GM12878 (cell line): ENCODE results near the gene WWTR1. TPM values are rescaled to one million over a fixed set of nuclear protein-coding genes. Genes with fewer than 3 reads are reported as not detected.

Source experiments
- ATAC-seq: fragments of 200-7000 bp; cut with Tn5 transposase; 3 replicates; pipeline ENCODE4 v1.9.1; 2020; ENCODE audit warnings: mild to moderate bottlenecking, moderate library complexity
- BruUV-seq: library from RNA; stranded (reverse); fragments of 400-500 nt; replicated peaks from 2 replicates; lab custom pipeline; 2021; lab: Mats Ljungman, UMichigan
- CTCF ChIA-PET: fragments of 300-600 bp; sonication (Branson Sonifier 250); formaldehyde crosslinking; extraction: SDS; loops from one replicate; lab custom pipeline; 2021; ENCODE audit warnings: inconsistent platforms; lab: Yijun Ruan, JAX
- POLR2A ChIA-PET: fragments of 350-600 bp; formaldehyde crosslinking; extraction: SDS; loops from one replicate; lab custom pipeline; 2021; ENCODE audit warnings: inconsistent platforms; lab: Charles Lee
- RAD21 ChIA-PET: fragments of 300-600 bp; sonication (Branson Sonifier 250); formaldehyde crosslinking; loops from one replicate; lab custom pipeline; 2023; ENCODE audit warnings: antibody characterized with exemption; ENCODE audit not compliant: unreplicated experiment; lab: Charles Lee
- SMC1A ChIA-PET: fragments of 300-600 bp; sonication (Branson Sonifier 250); formaldehyde crosslinking; loops from one replicate; lab custom pipeline; 2023; ENCODE audit not compliant: unreplicated experiment, uncharacterized antibody; lab: Charles Lee
- DNase-seq: peaks from one replicate; pipeline ENCODE4 v3.0.0-alpha.2; 2011; ENCODE audit warnings: low read depth, low spot score
- FAIRE-seq: peaks from 3 replicates; lab custom pipeline; 2011; peaks lifted over from hg19 to GRCh38; lab: Jason Lieb, UNC
- H2AFZ ChIP-seq: 2 replicates; pipeline ENCODE4 v1.6.0; 2011; ENCODE audit warnings: low read depth, low read length, control low read depth; ENCODE audit not compliant: control insufficient read depth
- H3K27ac ChIP-seq: 2 replicates; pipeline ENCODE4 v1.5.1; 2011; ENCODE audit warnings: control low read depth; ENCODE audit not compliant: control insufficient read depth, insufficient read depth
- H3K27me3 ChIP-seq, 2 experiments: replicated peaks in 1 of 2; 2 replicates each; pipeline versions ENCODE4 v1.6.0 to v1.6.1; 2011; ENCODE audit warnings: low read length in 1 of 2; ENCODE audit not compliant: control insufficient read depth in 2 of 2, insufficient read depth in 2 of 2
- H3K36me3 ChIP-seq, 2 experiments: 2 replicates each; pipeline ENCODE4 v1.5.1; 2011; ENCODE audit warnings: low read length in 1 of 2; ENCODE audit not compliant: control insufficient read depth in 2 of 2, insufficient read depth in 2 of 2
- H3K4me1 ChIP-seq: 2 replicates; pipeline ENCODE4 v1.6.1; 2011; ENCODE audit warnings: mild to moderate bottlenecking, low read length, moderate library complexity, mixed read lengths; ENCODE audit not compliant: control insufficient read depth, insufficient read depth
- H3K4me2 ChIP-seq: 2 replicates; pipeline ENCODE4 v1.6.0; 2011; ENCODE audit warnings: control low read depth; ENCODE audit not compliant: control insufficient read depth, insufficient read depth
- H3K4me3 ChIP-seq: fragments of 200-600 bp; sonication (generic); 2 replicates; pipeline ENCODE4 v1.5.1; 2016
- H3K79me2 ChIP-seq: 2 replicates; pipeline ENCODE4 v1.6.0; 2011; ENCODE audit warnings: low read length; ENCODE audit not compliant: control insufficient read depth, insufficient read depth
- H3K9ac ChIP-seq: 2 replicates; pipeline ENCODE4 v1.8.0; 2011; ENCODE audit warnings: low read length, control low read depth, mixed read lengths; ENCODE audit not compliant: control insufficient read depth, insufficient read depth
- H3K9me3 ChIP-seq: replicated peaks from 3 replicates; pipeline ENCODE4 v1.5.1; 2011; ENCODE audit warnings: mild to moderate bottlenecking, low read length; ENCODE audit not compliant: control insufficient read depth, insufficient read depth
- H4K20me1 ChIP-seq: 2 replicates; pipeline ENCODE4 v1.6.0; 2011; ENCODE audit not compliant: control insufficient read depth, insufficient read depth
- BMI1 ChIP-seq: fragments of 450-650 bp; IDR thresholded peaks from 2 replicates; pipeline ENCODE4 v1.6.1; 2016; ENCODE audit warnings: mild to moderate bottlenecking, moderate library complexity, borderline replicate concordance
- CEBPB ChIP-seq, 2 experiments: fragments of 150-350 bp in 1 of 2; IDR thresholded peaks; 2 replicates each; pipeline ENCODE4 v1.6.1; 2012 to 2014; ENCODE audit warnings: low read depth in 2 of 2, low read length in 2 of 2, borderline replicate concordance in 1 of 2, inconsistent platforms in 1 of 2
- NR2C2 ChIP-seq: IDR thresholded peaks from 2 replicates; pipeline ENCODE4 v1.6.1; 2011; ENCODE audit warnings: borderline replicate concordance, low read depth; ENCODE audit not compliant: control insufficient read depth, insufficient read length
- RBBP5 ChIP-seq: fragments of 200-600 bp; sonication (generic); conservative IDR thresholded peaks from 2 replicates; pipeline ENCODE4 v1.6.1; 2016
- SIX5 ChIP-seq: IDR thresholded peaks from 2 replicates; pipeline ENCODE4 v1.6.1; 2011; ENCODE audit warnings: mild to moderate bottlenecking, low read depth, low read length, moderate library complexity; ENCODE audit not compliant: severe bottlenecking
- SMC3 ChIP-seq: IDR thresholded peaks from 2 replicates; pipeline ENCODE4 v1.6.1; 2011; ENCODE audit warnings: low read length, improper control_type of control experiment, borderline replicate concordance
- WGBS: methylation state at CpG from one replicate; pipeline ENCODE4 v1.1.6; 2016; ENCODE audit warnings: low lambda C conversion rate; ENCODE audit not compliant: insufficient replicate concordance, insufficient coverage; ENCODE audit errors: missing lambda C conversion rate; 5-methylcytosine and 5-hydroxymethylcytosine counted together
- in situ Hi-C: fragments of 300-500 bp; cut with MboI; formaldehyde crosslinking; loops from 9 replicates; pipeline ENCODE4 v1.14.3; 2018; ENCODE audit warnings: mixed read lengths
- intact Hi-C: fragments of 100-400 bp; cut with micrococcal nuclease; formaldehyde crosslinking; loops from one replicate; pipeline ENCODE4 v1.14.2; 2022; ENCODE audit not compliant: unreplicated experiment
- polyA plus RNA-seq, 11 experiments: library from polyadenylated mRNA; depleted of rRNA in 4 of 11; unstranded in 6 of 11; stranded (reverse) in 5 of 11; fragments of >200 nt; fragmentation: Nextera tagmentation in 4 of 11; fragmentation: Illumina TruSeq in 1 of 11; extraction: Ambion mirVana in 4 of 11; extraction: Trizol in 1 of 11; gene quantifications; 1 replicate in 1 of 11; 2 replicates in 10 of 11; pipeline versions ENCODE4 v1.2.1 to v1.2.3, GENCODE V29; 2011 to 2016; ENCODE audit warnings: inconsistent platforms in 2 of 11, missing spikeins in 2 of 11, low read depth in 1 of 11
- total RNA-seq, 4 experiments: library from RNA; depleted of rRNA in 3 of 4; stranded (reverse); fragments of >200 nt in 3 of 4; fragmentation: Illumina TruSeq in 1 of 4; extraction: Trizol in 1 of 4; gene quantifications; 2 replicates each; pipeline versions ENCODE4 v1.2.1 to v1.2.3, GENCODE V29; 2013 to 2021
- TF ChIP-seq, protein P1 (sequence below): IDR thresholded peaks from 2 replicates; pipeline ENCODE4 v1.6.1; 2012; ENCODE audit warnings: low read depth, low read length, improper control_type of control experiment
- TF ChIP-seq, protein P2 (sequence below): IDR thresholded peaks from 2 replicates; pipeline ENCODE4 v1.6.1; 2012; ENCODE audit warnings: low read depth, low read length, improper control_type of control experiment
- TF ChIP-seq, protein P3 (sequence below): fragments of 450-650 bp; IDR thresholded peaks from 2 replicates; pipeline ENCODE4 v1.6.1; 2017; ENCODE audit warnings: low read depth, mild to moderate bottlenecking, moderate library complexity

The WWTR1 gene
- total and polyA plus RNA-seq, 10 of the 15 experiments (the other 5 are each of a cell fraction or from before 2014, with no cell fraction given): 2.5 to 18.5 (median 5.8) TPM

DNA sequence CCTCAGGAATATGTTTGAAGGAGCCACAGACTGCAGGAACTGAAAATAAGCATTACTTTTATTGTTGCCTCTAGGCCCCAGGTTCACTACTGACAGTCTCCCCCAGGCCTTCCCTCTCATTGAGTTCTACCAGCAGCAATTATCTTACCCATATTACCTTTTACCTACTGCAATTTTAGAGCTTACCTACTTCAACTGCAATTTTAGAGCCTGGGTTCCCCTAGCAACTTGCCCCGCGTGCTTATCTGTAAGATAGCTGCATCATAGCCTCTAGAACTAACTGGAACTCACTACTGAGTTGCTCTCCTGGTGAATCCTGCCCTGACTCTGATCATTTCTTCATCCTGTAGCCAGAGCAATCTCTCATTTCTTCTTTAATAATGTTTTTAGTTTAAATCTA, 29.2 kb upstream of the WWTR1 start:
- intact Hi-C loops (no loop called here), in situ Hi-C loops (no loop called here)
- H3K4me2 ChIP-seq: no peak overlapping the region
- TF ChIP-seq BMI1: no peak
- TF ChIP-seq, protein P1, sequence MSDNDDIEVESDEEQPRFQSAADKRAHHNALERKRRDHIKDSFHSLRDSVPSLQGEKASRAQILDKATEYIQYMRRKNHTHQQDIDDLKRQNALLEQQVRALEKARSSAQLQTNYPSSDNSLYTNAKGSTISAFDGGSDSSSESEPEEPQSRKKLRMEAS: no peak
- TF ChIP-seq, protein P2, sequence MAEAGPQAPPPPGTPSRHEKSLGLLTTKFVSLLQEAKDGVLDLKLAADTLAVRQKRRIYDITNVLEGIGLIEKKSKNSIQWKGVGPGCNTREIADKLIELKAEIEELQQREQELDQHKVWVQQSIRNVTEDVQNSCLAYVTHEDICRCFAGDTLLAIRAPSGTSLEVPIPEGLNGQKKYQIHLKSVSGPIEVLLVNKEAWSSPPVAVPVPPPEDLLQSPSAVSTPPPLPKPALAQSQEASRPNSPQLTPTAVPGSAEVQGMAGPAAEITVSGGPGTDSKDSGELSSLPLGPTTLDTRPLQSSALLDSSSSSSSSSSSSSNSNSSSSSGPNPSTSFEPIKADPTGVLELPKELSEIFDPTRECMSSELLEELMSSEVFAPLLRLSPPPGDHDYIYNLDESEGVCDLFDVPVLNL: no peak
- no peak for TF ChIP-seq SMC3
- no peak for TF ChIP-seq SIX5
- TF ChIP-seq CEBPB (IDR thresholded peaks at IDR 0.05; ENCODE audit: borderline replicate concordance in 1 of 2, low read depth in 2 of 2, low read length in 2 of 2): no peak
- TF ChIP-seq, protein P3, sequence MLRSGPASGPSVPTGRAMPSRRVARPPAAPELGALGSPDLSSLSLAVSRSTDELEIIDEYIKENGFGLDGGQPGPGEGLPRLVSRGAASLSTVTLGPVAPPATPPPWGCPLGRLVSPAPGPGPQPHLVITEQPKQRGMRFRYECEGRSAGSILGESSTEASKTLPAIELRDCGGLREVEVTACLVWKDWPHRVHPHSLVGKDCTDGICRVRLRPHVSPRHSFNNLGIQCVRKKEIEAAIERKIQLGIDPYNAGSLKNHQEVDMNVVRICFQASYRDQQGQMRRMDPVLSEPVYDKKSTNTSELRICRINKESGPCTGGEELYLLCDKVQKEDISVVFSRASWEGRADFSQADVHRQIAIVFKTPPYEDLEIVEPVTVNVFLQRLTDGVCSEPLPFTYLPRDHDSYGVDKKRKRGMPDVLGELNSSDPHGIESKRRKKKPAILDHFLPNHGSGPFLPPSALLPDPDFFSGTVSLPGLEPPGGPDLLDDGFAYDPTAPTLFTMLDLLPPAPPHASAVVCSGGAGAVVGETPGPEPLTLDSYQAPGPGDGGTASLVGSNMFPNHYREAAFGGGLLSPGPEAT: no peak
- TF ChIP-seq NR2C2: no peak
- no peak for TF ChIP-seq RBBP5
- ChIA-PET CTCF (interaction anchor here (1.1 to 1.2 kb wide), 2 partner anchors 13 to 30 kb away, joined by 3 to 4 read pairs; no protein-coding TSS in a partner anchor), RAD21 (no interaction called here), SMC1A (no interaction called here), POLR2A (no interaction called here)
- no peak overlapping the region for H3K9ac ChIP-seq
- no peak overlapping the region for H3K4me3 ChIP-seq
- no peaks in the 10 kb centered on the region for H3K4me1 ChIP-seq
- no peak overlapping the region for H3K27ac ChIP-seq
- BruUV-seq: no TSS peak
- H3K36me3 ChIP-seq: no peaks in the 10 kb centered on the region
- H3K27me3 ChIP-seq: no peaks in the 10 kb centered on the region
- DNase-seq: no peak
- FAIRE-seq: no peak
- H3K79me2 ChIP-seq: no peaks in the 10 kb centered on the region
- no peak for ATAC-seq
- H4K20me1 ChIP-seq: no peaks in the 10 kb centered on the region
- no peak overlapping the region for H2AFZ ChIP-seq
- WGBS: 52% methylated on average over 2 of the region's 2 CpGs
- H3K9me3 ChIP-seq: peaks cover 3% of the 10 kb centered on the region; the same call in 2 of the 3 replicates
